HG02885 (cell line): ENCODE results near the gene SLC35A3.
"Not testable (repeated sequence)": the region's sequence is repeated elsewhere in the genome, so short reads cannot be mapped to it uniquely, and the experiment has no call there.

Experiments
- ATAC-seq: cut with Tn5 transposase; IDR thresholded peaks from one replicate; pipeline ENCODE4 v1.9.1; 2021; ENCODE audit warnings: mild to moderate bottlenecking; ENCODE audit not compliant: unreplicated experiment, poor library complexity

The SLC35A3 gene

DNA sequence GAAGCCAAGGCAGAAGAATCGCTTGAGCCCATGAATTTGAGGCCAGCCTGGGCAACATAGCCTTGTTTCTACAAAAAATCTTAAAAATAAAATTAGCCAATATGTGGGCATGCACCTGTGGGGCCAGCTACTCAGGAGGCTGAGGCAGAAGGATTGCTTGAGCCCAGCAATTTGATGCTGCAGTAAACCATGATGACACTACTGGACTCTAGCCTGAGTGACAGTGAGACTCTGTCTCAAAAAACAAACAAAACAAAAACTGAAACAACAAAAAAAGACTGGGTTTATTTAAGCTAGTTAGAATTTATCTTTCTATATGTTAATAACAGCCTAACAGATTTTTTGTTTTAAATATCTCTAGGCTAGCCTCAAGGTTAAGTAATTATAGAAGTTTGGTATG is 57.4 kb downstream of the SLC35A3 start:
- no peak for ATAC-seq

GRCh38 chr1:100028765-100029164 is 59.0 kb downstream of the SLC35A3 start:
- peak; percentile 80 for ATAC-seq

DNA sequence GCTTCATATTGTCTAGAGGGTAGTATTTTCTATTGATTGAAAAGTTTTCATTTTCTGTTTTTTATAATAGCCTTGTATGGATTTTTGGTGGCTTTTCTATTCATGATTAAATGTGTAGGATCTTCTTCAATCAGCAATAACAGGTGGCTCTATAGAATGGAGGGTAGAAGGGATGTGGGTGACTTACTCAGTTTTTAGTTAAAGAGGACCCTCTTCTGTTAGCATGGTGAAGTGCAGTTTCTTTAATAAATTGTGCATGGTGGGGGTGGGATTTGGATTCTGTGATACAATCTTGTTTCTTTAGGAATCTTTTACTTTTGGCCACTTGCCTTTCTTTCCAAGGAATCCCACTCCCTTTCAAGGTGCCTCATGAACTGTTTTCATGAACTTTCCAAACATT is 64.7 kb downstream of the SLC35A3 start:
- no peak for ATAC-seq

DNA sequence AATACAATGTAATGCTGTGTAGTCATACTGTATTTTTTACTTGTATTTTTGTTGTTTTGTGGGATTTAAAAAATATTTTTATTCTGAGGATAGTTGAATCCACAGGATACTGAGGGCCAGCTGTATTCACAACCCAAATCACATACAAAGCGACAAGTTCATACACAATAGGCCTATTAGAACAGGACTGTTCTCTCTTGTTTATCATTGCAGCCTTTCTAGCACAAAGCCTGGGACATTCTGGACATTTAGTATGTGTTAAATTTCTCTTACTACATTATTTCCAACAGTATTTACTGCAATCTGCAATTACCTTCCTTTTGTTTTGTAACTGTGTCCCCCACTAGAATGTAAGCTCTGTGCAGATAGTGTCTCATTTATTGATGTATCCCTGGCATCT is 65.4 kb downstream of the SLC35A3 start:
- ATAC-seq, result no peak

DNA sequence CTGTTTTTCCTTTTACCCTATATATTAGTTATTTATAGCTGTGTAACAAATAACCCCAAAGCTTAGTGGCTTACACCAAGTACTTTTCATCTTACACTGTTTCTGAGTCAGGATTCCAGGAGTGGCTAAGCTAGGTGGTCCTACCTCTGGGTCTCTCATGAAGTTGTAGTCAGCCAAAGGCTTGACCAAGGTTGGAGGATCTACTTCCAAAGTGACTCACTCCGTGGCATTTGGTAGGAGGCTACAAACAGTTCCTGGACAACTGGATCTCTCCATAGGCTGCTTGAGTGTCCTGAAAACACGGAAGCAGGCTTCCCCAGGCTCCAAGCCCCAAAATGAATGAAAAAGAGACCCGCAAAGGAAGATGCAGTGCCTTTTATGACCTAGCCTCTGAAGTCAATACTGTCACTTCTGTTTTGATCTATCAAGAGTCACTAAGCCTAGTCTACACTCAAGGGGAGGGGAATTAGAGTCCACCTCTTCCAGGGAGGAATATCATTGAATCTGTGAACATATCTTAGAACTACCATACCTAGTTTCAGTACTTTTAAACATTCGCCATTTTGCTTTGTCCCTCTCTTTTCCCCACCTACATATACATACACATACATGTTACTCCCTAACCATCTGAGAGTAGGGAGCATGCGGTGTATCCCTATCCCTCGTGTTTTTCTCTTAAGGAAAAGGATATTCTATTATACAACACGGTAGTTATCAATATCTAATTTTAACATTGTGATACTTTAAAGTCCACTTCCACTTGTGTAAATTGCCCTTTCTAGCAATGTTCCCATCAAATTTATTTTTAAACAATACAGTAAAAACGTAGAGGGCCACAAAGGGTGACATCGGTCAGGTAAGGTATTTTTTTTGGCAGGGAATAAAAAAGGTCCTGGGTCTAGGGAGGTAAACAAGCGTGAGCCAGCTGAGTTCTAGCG is 67.2 kb downstream of the SLC35A3 start:
- no peak for ATAC-seq

DNA sequence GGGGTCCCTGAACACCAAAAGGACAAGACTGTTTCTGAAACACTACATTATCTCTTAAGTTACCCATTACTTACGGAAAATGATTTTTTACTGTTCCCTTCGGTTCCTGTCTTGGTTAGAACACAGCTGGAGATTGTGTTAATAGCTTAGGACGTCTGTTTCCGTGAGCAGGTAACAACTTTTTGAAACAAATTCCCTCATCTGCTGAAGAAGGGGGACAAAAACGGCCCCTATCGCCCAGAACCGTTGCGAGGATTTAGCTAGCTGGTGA is 67.8 kb downstream of the SLC35A3 start:
- ATAC-seq, result no peak

GRCh38 chr1:100037927-100038659 is 68.3 kb downstream of the SLC35A3 start:
- ATAC-seq, result peak; percentile 88

DNA sequence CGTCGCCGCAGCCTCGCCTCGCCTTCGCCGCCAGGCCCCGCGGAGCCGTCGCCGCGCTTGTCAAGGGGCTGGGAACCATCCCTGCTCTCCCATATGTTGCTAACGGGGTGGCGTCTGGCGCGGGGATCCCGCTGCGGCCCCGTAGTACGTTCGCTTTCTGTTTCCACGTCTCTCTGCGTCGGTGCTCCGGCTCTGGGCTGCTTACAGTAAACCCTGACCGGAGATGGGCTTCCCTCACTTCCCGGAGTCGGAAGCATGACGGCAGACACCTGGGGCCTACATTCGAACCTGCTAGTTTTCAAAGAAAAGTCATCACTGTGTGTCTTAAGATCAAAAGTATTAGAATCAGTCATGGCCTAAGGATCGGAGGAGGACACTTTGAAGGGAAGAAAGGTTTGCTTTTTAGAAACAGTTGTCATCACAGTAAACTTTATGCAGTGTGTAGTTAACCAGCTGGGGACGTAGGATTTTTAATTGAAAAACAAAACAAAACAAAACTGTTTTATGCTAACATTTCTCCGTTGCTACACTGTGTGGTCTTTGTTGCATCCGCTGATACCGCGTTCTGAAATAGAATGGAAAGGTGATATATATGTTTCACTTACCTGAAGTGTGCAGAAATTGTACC is 69.0 kb downstream of the SLC35A3 start:
- peak; percentile 42 for ATAC-seq

GRCh38 chr1:100039591-100039990 is 69.8 kb downstream of the SLC35A3 start:
- no peak for ATAC-seq

- ATAC-seq, result no peak
These were observed 75.4 kb downstream of the SLC35A3 start for GRCh38 chr1:100045206-100045605.

- not testable (repeated sequence) for ATAC-seq
These were observed 77.5 kb downstream of the SLC35A3 start for GRCh38 chr1:100047235-100047708.

DNA sequence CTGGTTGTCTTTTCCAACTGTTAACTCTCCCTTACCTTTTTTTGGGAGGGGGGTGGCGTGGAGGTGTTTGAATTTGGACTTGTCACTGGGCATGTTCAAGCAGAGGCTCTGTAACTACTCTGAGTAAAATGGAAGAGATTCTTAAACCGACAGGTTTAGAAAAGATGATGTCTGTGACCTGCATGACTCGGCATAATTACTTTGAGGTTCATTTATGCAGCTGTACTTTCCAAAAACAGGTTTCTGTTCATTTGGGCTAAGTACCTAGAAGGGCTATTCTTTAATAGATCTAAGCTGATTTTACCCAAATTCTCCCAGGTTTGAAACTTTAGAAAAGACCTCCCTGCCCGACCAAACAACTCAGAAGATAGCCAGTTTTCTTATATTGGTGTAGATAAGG is 80.3 kb downstream of the SLC35A3 start:
- no peak for ATAC-seq

GRCh38 chr1:100051401-100051800 is 81.6 kb downstream of the SLC35A3 start:
- no peak for ATAC-seq

DNA sequence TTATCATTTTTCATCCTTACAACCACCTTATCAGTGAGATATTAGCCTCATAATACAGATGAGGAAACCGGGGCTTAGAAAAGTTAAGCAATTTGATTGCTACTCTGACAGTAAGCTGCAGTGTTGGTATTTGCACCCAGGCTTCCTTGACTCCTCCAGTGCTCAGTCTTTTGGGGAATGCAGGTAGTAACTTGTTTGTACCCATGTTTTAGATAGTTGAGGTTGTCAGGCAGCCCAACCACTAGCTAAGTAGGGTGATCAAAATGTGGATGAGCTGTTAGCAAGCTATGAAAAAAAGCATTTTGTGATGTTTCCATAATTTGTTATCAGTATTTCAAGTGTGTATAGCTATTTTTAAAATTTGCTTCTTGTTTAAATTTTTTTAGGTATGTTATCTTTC is 82.1 kb downstream of the SLC35A3 start:
- no peak for ATAC-seq

DNA sequence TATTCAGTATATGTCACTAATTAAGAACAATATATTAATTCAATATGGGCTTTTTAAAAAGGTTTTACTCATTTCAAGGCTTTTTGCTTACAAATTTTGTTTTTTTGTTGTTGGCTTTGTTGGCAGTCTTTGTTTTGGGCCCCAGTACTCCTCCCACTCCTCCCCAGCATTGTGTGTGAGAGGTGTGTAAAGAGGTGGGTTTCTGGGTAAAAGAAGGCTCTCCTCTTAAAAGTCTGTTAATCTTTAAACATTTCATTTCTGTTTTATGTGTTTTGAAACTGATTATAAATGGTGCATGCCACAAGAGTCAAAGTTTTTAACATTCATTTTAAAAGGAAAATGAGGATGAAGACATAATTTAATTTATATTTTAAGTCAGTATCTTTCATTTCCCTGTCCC is 83.3 kb downstream of the SLC35A3 start:
- no peak for ATAC-seq

DNA sequence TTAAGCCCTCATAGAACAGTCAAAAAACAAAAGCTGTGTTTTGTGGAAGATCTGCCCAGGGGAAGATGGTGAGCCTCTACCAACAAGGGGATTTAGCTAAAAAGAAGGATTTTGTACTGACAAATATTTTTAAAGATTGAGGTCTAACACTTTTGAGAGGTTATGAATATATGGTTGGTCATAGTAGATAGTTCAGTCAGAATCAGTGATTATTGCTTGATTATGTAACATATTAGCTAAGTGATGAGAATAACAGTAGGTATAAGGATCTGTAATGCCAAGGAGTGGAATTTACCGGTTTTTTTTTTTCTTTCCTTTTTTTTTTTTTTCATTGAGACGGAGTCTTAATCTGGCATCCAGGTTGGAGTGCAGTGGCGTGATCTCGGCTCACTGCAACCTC is 83.9 kb downstream of the SLC35A3 start:
- no peak for ATAC-seq

DNA sequence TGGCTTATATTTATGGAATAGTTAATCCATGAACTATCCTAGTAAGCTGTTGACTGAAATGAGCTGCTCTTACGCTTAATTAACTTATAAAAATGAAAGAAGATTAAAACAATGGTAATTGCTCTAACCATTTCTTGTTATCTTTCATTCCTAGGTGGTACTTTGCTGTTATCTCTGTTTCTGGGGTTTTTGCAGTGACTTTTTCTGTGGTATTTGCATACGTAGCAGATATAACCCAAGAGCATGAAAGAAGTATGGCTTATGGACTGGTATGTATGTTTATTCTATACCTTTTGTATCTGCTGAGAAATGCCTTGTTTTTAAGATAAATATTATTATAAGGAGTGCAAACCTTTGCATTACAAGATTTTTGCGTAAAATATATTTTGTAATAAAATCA is 91.9 kb downstream of the SLC35A3 start:
- ATAC-seq, result no peak

- ATAC-seq, result no peak
These were observed 95.6 kb downstream of the SLC35A3 start for GRCh38 chr1:100065183-100065968.

DNA sequence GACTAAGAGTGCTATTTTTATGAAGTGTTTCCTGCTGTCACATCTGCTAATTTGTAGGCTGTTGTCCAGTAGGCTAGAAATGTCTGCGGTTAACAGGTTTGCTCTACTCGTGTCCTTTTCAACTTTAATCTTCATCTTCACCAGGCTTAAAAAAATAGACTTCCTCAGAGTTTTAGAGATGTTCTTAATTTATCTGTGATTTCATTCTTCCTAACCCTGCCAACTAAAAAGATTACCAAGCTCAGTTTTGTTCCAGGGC is 96.1 kb downstream of the SLC35A3 start:
- no peak for ATAC-seq

- ATAC-seq, result no peak
These were observed 100.6 kb downstream of the SLC35A3 start for GRCh38 chr1:100070201-100070939.
